ENCODE measurements around the gene GTF3C1.

The GTF3C1 gene

GRCh38 chr16:27482397-27483087 lies 67.2 kb downstream of the GTF3C1 start:
- no peak for DNase-seq

- DNase-seq: no peak
Measured at GRCh38 chr16:27481282-27481934, 68.3 kb downstream of the GTF3C1 start.

GRCh38 chr16:27480761-27481160 lies 69.0 kb downstream of the GTF3C1 start:
- no peak for DNase-seq

- DNase-seq: no peak
Measured at GRCh38 chr16:27476240-27476639, 73.5 kb downstream of the GTF3C1 start.

- DNase-seq: no peak
Measured at GRCh38 chr16:27475561-27475960, 74.2 kb downstream of the GTF3C1 start.

GRCh38 chr16:27474921-27475320 lies 74.8 kb downstream of the GTF3C1 start:
- no peak for DNase-seq

- DNase-seq: no peak
Measured at GRCh38 chr16:27474041-27474440, 75.7 kb downstream of the GTF3C1 start.

GRCh38 chr16:27473101-27473900 lies 76.4 kb downstream of the GTF3C1 start:
- no peak for DNase-seq

GRCh38 chr16:27472091-27473020 lies 77.4 kb downstream of the GTF3C1 start:
- DNase-seq: no peak

- no peak for DNase-seq
Measured at GRCh38 chr16:27471661-27472060, 78.1 kb downstream of the GTF3C1 start.

- DNase-seq: no peak
Measured at GRCh38 chr16:27470567-27471431, 78.9 kb downstream of the GTF3C1 start.

GRCh38 chr16:27468941-27469531 lies 80.7 kb downstream of the GTF3C1 start:
- DNase-seq: no peak

- no peak for DNase-seq
Measured at GRCh38 chr16:27465483-27465879, 84.2 kb downstream of the GTF3C1 start.

GRCh38 chr16:27464626-27465482 lies 84.9 kb downstream of the GTF3C1 start:
- no peak for DNase-seq

GRCh38 chr16:27463741-27464591 lies 85.7 kb downstream of the GTF3C1 start:
- no peak for DNase-seq

GRCh38 chr16:27462846-27463682 lies 86.6 kb downstream of the GTF3C1 start:
- DNase-seq: no peak

GRCh38 chr16:27462200-27462845 lies 87.4 kb downstream of the GTF3C1 start:
- no peak for DNase-seq
